NB4 (cell line): Measurements from ENCODE around the gene CLEC2A.

Experiments used
- CTCF ChIP-seq: IDR thresholded peaks from one replicate; pipeline ENCODE4 v1.5.1; 2012; ENCODE audit warnings: low read depth, low read length
- MYC ChIP-seq: IDR thresholded peaks from 2 replicates; pipeline ENCODE4 v1.6.1; 2011; ENCODE audit warnings: low read depth, low read length
- POLR2A ChIP-seq: IDR thresholded peaks from 2 replicates; pipeline ENCODE4 v1.6.1; 2011; ENCODE audit warnings: mild to moderate bottlenecking; ENCODE audit not compliant: insufficient read length; ENCODE audit errors: extremely low read depth

- no peak for TF ChIP-seq CTCF
- TF ChIP-seq POLR2A: no peak
- no peak for TF ChIP-seq MYC
These were observed 37.5 kb upstream of the CLEC2A start for GRCh38 chr12:9969673-9970072.
